ENCODE results near the gene APOBEC2.

DNA sequence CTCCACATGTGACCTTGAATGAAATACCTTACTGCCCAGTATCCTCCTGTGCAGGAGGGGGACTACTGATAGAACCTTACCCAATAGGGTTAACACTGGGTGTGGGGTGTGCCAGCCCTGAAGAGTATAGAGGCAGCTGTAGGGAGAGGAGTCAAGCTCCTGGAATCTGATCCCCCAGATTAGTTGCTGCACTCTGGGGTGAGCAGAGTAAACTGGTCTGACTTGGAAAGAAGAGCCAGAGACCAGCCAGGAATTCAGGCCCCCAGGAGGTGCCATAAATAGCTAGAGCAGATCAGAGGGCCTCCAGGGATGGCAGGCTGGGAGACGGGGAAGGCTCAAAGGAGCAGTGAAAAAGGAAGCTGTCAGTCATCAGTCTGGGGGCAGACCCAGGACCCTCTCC lies 3.5 kb upstream of the APOBEC2 start:
- TF ChIP-seq, protein P1, sequence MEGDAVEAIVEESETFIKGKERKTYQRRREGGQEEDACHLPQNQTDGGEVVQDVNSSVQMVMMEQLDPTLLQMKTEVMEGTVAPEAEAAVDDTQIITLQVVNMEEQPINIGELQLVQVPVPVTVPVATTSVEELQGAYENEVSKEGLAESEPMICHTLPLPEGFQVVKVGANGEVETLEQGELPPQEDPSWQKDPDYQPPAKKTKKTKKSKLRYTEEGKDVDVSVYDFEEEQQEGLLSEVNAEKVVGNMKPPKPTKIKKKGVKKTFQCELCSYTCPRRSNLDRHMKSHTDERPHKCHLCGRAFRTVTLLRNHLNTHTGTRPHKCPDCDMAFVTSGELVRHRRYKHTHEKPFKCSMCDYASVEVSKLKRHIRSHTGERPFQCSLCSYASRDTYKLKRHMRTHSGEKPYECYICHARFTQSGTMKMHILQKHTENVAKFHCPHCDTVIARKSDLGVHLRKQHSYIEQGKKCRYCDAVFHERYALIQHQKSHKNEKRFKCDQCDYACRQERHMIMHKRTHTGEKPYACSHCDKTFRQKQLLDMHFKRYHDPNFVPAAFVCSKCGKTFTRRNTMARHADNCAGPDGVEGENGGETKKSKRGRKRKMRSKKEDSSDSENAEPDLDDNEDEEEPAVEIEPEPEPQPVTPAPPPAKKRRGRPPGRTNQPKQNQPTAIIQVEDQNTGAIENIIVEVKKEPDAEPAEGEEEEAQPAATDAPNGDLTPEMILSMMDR (conservative IDR thresholded peaks at IDR 0.05; ENCODE audit: low read length): no peak
- TF ChIP-seq EZH2phosphoT487 (IDR thresholded peaks at IDR 0.05; ENCODE audit: borderline replicate concordance, low read depth, low read length): no peak
